ENCODE data around the gene ITPR1. TPM values are rescaled to one million over a fixed set of nuclear protein-coding genes. Genes with fewer than 3 reads are reported as not detected.
A peak's percentile ranks its signal among the peaks of the same experiment; 100 is the strongest.

Gene ITPR1
- total and polyA plus RNA-seq, 2 of the 4 experiments (the other 2 are of a cell fraction), result 1.8 to 5.7 TPM

- Histone ChIP-seq H3K4ac (ENCODE audit: low read depth, low read length) (no peak overlapping the region), H2BK20ac (ENCODE audit: low read depth, low read length) (no peak overlapping the region), H2AK9ac (replicated peaks; ENCODE audit: low read depth, low read length, poor library complexity) (no peak overlapping the region), H3K18ac (ENCODE audit: low read depth, low read length) (no peak overlapping the region), H3K4me3 (ENCODE audit: insufficient read depth, low read depth, low read length) (no peak overlapping the region), H2AFZ (replicated peaks; ENCODE audit: low read length, poor library complexity) (no peak overlapping the region), H3K27ac (ENCODE audit: insufficient read depth, low read length) (no peak overlapping the region), H3K9ac (ENCODE audit: low read depth, low read length) (no peak overlapping the region), H4K20me1 (ENCODE audit: insufficient read depth, low read length) (no peaks in the 10 kb centered on the region), H3K9me3 (ENCODE audit: control insufficient read depth, insufficient read depth, low read length) (no peaks in the 10 kb centered on the region; the same call in 1 of the 2 replicates), H3K27me3 (ENCODE audit: control insufficient read depth, insufficient read depth, low read length) (peaks cover 10% of the 10 kb centered on the region), H2BK15ac (ENCODE audit: low read depth, low read length) (no peak overlapping the region), H4K5ac (ENCODE audit: low read depth, low read length) (no peak overlapping the region), H3K14ac (replicated peaks; ENCODE audit: low read depth, low read length) (no peak overlapping the region), H2BK120ac (ENCODE audit: low read depth, low read length) (no peak overlapping the region), H3K4me2 (ENCODE audit: low read depth, low read length) (no peak overlapping the region), H2AK5ac (ENCODE audit: low read depth, low read length) (peak overlapping the region; percentile 68; the same call in 1 of the 2 replicates), H3K4me1 (ENCODE audit: control insufficient read depth, insufficient read depth, low read length) (peaks cover 23% of the 10 kb centered on the region), H3K23ac (ENCODE audit: low read depth, low read length) (no peak overlapping the region), H3K9me1 (ENCODE audit: insufficient read depth, low read length) (no peaks in the 10 kb centered on the region), H3K36me3 (ENCODE audit: control insufficient read depth, insufficient read depth, low read length) (no peaks in the 10 kb centered on the region), H4K8ac (ENCODE audit: low read depth in 2 of 2, low read length in 2 of 2) (no peak overlapping the region), H3K79me1 (ENCODE audit: low read depth in 1 of 2, low read length in 2 of 2) (no peaks in the 10 kb centered on the region), H3K56ac (ENCODE audit: extremely low read depth, insufficient read depth, low read length) (no peak overlapping the region), H4K91ac (ENCODE audit: insufficient read depth, low read depth, low read length) (no peak overlapping the region), H2BK5ac (ENCODE audit: low read depth, low read length, poor library complexity, severe bottlenecking) (no peak overlapping the region)
- no peak for DNase-seq
- TF ChIP-seq RCOR1 (IDR thresholded peaks at IDR 0.05; ENCODE audit: insufficient replicate concordance, low read length) (no peak), BHLHE40 (IDR thresholded peaks at IDR 0.05; ENCODE audit: low read depth, low read length) (no peak), RAD21 (IDR thresholded peaks at IDR 0.05; ENCODE audit: low read length) (no peak), NFE2L2 (IDR thresholded peaks at IDR 0.05; ENCODE audit: low read depth, low read length) (no peak), CEBPB (IDR thresholded peaks at IDR 0.05; ENCODE audit: low read depth, low read length) (no peak), CHD1 (IDR thresholded peaks at IDR 0.05; ENCODE audit: low read depth, low read length) (no peak), FOS (IDR thresholded peaks at IDR 0.05; ENCODE audit: low read depth, low read length) (no peak), MAZ (IDR thresholded peaks at IDR 0.05; ENCODE audit: borderline replicate concordance, low read depth, low read length) (no peak), SMC3 (IDR thresholded peaks at IDR 0.05; ENCODE audit: low read depth, low read length) (no peak), MXI1 (IDR thresholded peaks at IDR 0.05; ENCODE audit: borderline replicate concordance, low read depth, low read length) (no peak)
- TF ChIP-seq, protein P1, sequence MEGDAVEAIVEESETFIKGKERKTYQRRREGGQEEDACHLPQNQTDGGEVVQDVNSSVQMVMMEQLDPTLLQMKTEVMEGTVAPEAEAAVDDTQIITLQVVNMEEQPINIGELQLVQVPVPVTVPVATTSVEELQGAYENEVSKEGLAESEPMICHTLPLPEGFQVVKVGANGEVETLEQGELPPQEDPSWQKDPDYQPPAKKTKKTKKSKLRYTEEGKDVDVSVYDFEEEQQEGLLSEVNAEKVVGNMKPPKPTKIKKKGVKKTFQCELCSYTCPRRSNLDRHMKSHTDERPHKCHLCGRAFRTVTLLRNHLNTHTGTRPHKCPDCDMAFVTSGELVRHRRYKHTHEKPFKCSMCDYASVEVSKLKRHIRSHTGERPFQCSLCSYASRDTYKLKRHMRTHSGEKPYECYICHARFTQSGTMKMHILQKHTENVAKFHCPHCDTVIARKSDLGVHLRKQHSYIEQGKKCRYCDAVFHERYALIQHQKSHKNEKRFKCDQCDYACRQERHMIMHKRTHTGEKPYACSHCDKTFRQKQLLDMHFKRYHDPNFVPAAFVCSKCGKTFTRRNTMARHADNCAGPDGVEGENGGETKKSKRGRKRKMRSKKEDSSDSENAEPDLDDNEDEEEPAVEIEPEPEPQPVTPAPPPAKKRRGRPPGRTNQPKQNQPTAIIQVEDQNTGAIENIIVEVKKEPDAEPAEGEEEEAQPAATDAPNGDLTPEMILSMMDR (conservative IDR thresholded peaks at IDR 0.05; ENCODE audit: low read depth, low read length), result no peak
- TF ChIP-seq, protein P2, sequence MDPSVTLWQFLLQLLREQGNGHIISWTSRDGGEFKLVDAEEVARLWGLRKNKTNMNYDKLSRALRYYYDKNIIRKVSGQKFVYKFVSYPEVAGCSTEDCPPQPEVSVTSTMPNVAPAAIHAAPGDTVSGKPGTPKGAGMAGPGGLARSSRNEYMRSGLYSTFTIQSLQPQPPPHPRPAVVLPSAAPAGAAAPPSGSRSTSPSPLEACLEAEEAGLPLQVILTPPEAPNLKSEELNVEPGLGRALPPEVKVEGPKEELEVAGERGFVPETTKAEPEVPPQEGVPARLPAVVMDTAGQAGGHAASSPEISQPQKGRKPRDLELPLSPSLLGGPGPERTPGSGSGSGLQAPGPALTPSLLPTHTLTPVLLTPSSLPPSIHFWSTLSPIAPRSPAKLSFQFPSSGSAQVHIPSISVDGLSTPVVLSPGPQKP (IDR thresholded peaks at IDR 0.05; ENCODE audit: borderline replicate concordance, low read depth, low read length), result no peak
- intact Hi-C loops (cut with micrococcal nuclease), result loop anchor here (5.0 kb wide), 1 partner anchor 100 kb away; no protein-coding TSS in a partner anchor
- ChIA-PET POLR2A (ENCODE audit: unreplicated experiment) (no interaction called here), CTCF (no interaction called here)
- no CpG with 5 or more reads among the region's 5 CpGs for WGBS, 2 experiments (ENCODE audit: extremely low coverage in 2 of 2, insufficient read length in 1 of 2)
- dilution Hi-C loops (cut with HindIII; ENCODE audit: low sequenced_read_pairs, unreplicated experiment), result no loop called here
- BruUV-seq (replicated peaks), result no TSS peak
- in situ Hi-C loops (cut with MboI; ENCODE audit: low sequenced_read_pairs), result no loop called here
- ATAC-seq (ENCODE audit: low read depth), result no peak
Measured at GRCh38 chr3:4742359-4742758, 249.2 kb downstream of the ITPR1 start.
